HepG2 (cell line): Measurements from ENCODE around the gene SPAG6. TPM values are rescaled to one million over a fixed set of nuclear protein-coding genes. Genes with fewer than 3 reads are reported as not detected.
A peak's percentile ranks its signal among the peaks of the same experiment; 100 is the strongest.

ENCODE experiments used
- ATAC-seq: fragments of 200-7000 bp; cut with Tn5 transposase; 3 replicates; pipeline ENCODE4 v1.9.1; 2020; ENCODE audit warnings: mild to moderate bottlenecking, moderate library complexity
- BruUV-seq: library from RNA; stranded (reverse); fragments of 400-500 nt; replicated peaks from 2 replicates; lab custom pipeline; 2021; lab: Mats Ljungman, UMichigan
- CTCF ChIA-PET: fragments of 300-600 bp; formaldehyde crosslinking; extraction: SDS; loops from one replicate; lab custom pipeline; 2021; ENCODE audit warnings: low total read pairs, inconsistent platforms, low intra/inter-chr PET ratio; lab: Yijun Ruan, JAX
- POLR2A ChIA-PET: fragments of 350-600 bp; sonication (Branson Sonifier 250); formaldehyde crosslinking; loops from one replicate; lab custom pipeline; 2020; ENCODE audit warnings: antibody characterized with exemption, inconsistent platforms; lab: Yijun Ruan, JAX
- DNase-seq: peaks from one replicate; pipeline ENCODE4 v3.0.0-alpha.2; 2015; ENCODE audit warnings: low spot score
- FAIRE-seq: peaks from 3 replicates; lab custom pipeline; 2011; peaks lifted over from hg19 to GRCh38; lab: Jason Lieb, UNC
- H2AFZ ChIP-seq: one replicate; pipeline ENCODE4 v1.6.1; 2011; ENCODE audit warnings: low read length, inconsistent platforms
- H3K27ac ChIP-seq: fragments of 300-600 bp; 3 replicates; pipeline ENCODE4 v1.8.0; 2011; ENCODE audit warnings: mixed run types, mild to moderate bottlenecking, mixed read lengths, low read length, inconsistent platforms; ENCODE audit not compliant: insufficient read depth; ENCODE audit errors: extremely low read length
- H3K27me3 ChIP-seq, 2 experiments: fragments of 200-600 bp in 1 of 2; 2 replicates in 1 of 2; 3 replicates in 1 of 2; pipeline versions ENCODE4 v1.6.0 to v1.8.0; 2011; ENCODE audit warnings: low read length in 2 of 2, mild to moderate bottlenecking in 2 of 2, moderate library complexity in 2 of 2, inconsistent platforms in 1 of 2; ENCODE audit not compliant: insufficient read depth in 2 of 2, control insufficient read depth in 1 of 2
- H3K36me3 ChIP-seq, 2 experiments: fragments of 200-600 bp in 1 of 2; replicated peaks in 1 of 2; 2 replicates in 1 of 2; 3 replicates in 1 of 2; pipeline versions ENCODE4 v1.5.1 to v1.8.0; 2011; ENCODE audit warnings: low read length in 2 of 2, inconsistent platforms in 1 of 2; ENCODE audit not compliant: insufficient read depth in 2 of 2, control insufficient read depth in 1 of 2
- H3K4me1 ChIP-seq: 2 replicates; pipeline ENCODE4 v1.5.1; 2012; ENCODE audit warnings: low read length, inconsistent platforms; ENCODE audit not compliant: insufficient read depth
- H3K4me2 ChIP-seq: 2 replicates; pipeline ENCODE4 v1.6.0; 2011; ENCODE audit warnings: low read depth, low read length, inconsistent platforms
- H3K4me3 ChIP-seq, 3 experiments: fragments of 200-600 bp in 1 of 3; sonication (generic), shearing (Covaris generic) in 1 of 3; replicated peaks in 1 of 3; 2 replicates each; pipeline ENCODE4 v1.5.1; 2011 to 2016; ENCODE audit warnings: low read length in 3 of 3, inconsistent platforms in 2 of 3, low read depth in 2 of 3, mild to moderate bottlenecking in 2 of 3, control low read depth in 1 of 3, mixed read lengths in 1 of 3; ENCODE audit not compliant: insufficient read depth in 1 of 3
- H3K79me2 ChIP-seq: one replicate; pipeline ENCODE4 v1.6.1; 2011; ENCODE audit warnings: low read length, inconsistent platforms; ENCODE audit not compliant: insufficient read depth
- H3K9ac ChIP-seq: 2 replicates; pipeline ENCODE4 v1.6.0; 2011; ENCODE audit warnings: mild to moderate bottlenecking, low read depth, low read length, inconsistent platforms; ENCODE audit not compliant: insufficient read depth
- H3K9me3 ChIP-seq: 2 replicates; pipeline ENCODE4 v1.5.1; 2012; ENCODE audit warnings: mild to moderate bottlenecking, low read length
- H4K20me1 ChIP-seq: 2 replicates; pipeline ENCODE4 v1.6.0; 2011; ENCODE audit warnings: inconsistent platforms, mild to moderate bottlenecking, low read length, moderate library complexity; ENCODE audit not compliant: insufficient read depth
- KDM2A ChIP-seq: sonication (generic); formaldehyde crosslinking; IDR thresholded peaks from 2 replicates; pipeline ENCODE4 v1.4.0; 2020; ENCODE audit warnings: low read depth, missing genetic modification reagents, borderline replicate concordance
- NFE2L2 ChIP-seq: fragments of 150-350 bp; IDR thresholded peaks from 2 replicates; pipeline ENCODE4 v1.6.1; 2014; ENCODE audit warnings: low read length
- RAD51 ChIP-seq: fragments of 450-650 bp; IDR thresholded peaks from 2 replicates; pipeline ENCODE4 v1.6.1; 2016; ENCODE audit warnings: borderline replicate concordance
- XRCC5 ChIP-seq: fragments of 200-400 bp; formaldehyde crosslinking; optimal IDR thresholded peaks from 2 replicates; pipeline ENCODE3; 2017; ENCODE audit warnings: mild to moderate bottlenecking, low read length
- ZBTB38 ChIP-seq: sonication (generic); formaldehyde crosslinking; IDR thresholded peaks from 2 replicates; pipeline ENCODE4 v1.5.1; 2020; ENCODE audit warnings: mild to moderate bottlenecking, missing genetic modification reagents
- ZNF10 ChIP-seq: sonication (generic); formaldehyde crosslinking; IDR thresholded peaks from 2 replicates; pipeline ENCODE4 v1.4.0; 2020; ENCODE audit warnings: mild to moderate bottlenecking, low read depth, missing genetic modification reagents, borderline replicate concordance
- ZNF235 ChIP-seq: sonication (generic); formaldehyde crosslinking; IDR thresholded peaks from 2 replicates; pipeline ENCODE4 v1.8.1; 2023; ENCODE audit warnings: mild to moderate bottlenecking, missing genetic modification reagents, borderline replicate concordance
- ZNF256 ChIP-seq: sonication (generic); formaldehyde crosslinking; conservative IDR thresholded peaks from 2 replicates; pipeline ENCODE4 v1.4.0; 2020; ENCODE audit warnings: missing genetic modification reagents
- ZNF350 ChIP-seq: sonication (generic); formaldehyde crosslinking; IDR thresholded peaks from 2 replicates; pipeline ENCODE4 v1.4.0; 2020; ENCODE audit warnings: mild to moderate bottlenecking, low read depth, missing genetic modification reagents, borderline replicate concordance
- ZSCAN25 ChIP-seq: sonication (generic); formaldehyde crosslinking; IDR thresholded peaks from 2 replicates; pipeline ENCODE4 v1.8.0; 2022; ENCODE audit warnings: mild to moderate bottlenecking, missing genetic modification reagents
- WGBS: methylation state at CpG from one replicate; pipeline ENCODE4 v1.1.6; 2017; ENCODE audit warnings: low lambda C conversion rate; 5-methylcytosine and 5-hydroxymethylcytosine counted together
- in situ Hi-C: cut with HindIII; loops from 2 replicates; pipeline ENCODE4 v1.10.0; 2017; ENCODE audit warnings: low pct_unique_long_range_greater_than_20kb; ENCODE audit not compliant: extremely low pct_ligation_motif_present
- intact Hi-C: fragments of 100-400 bp; cut with micrococcal nuclease; formaldehyde crosslinking; loops from one replicate; pipeline ENCODE4 v1.10.0; 2022; ENCODE audit not compliant: unreplicated experiment
- polyA plus RNA-seq, 8 experiments: library from polyadenylated mRNA; depleted of rRNA in 3 of 8; stranded (reverse) in 7 of 8; unstranded in 1 of 8; fragments of >200 nt; fragmentation: Illumina TruSeq in 4 of 8; extraction: Trizol in 4 of 8; gene quantifications; 2 replicates each; pipeline versions ENCODE4 v1.2.1 to v1.2.3, GENCODE V29; 2011 to 2016; ENCODE audit warnings: low read depth in 4 of 8, missing spikeins in 1 of 8, mixed read lengths in 1 of 8; ENCODE audit not compliant: insufficient read depth in 1 of 8
- total RNA-seq, 5 experiments: library from RNA; depleted of rRNA; stranded (reverse); fragments of >200 nt; fragmentation: Illumina TruSeq; extraction: Trizol; gene quantifications; 2 replicates each; pipeline ENCODE4 v1.2.3, GENCODE V29; 2016; ENCODE audit warnings: low read depth in 1 of 5
- TF ChIP-seq, protein P1 (sequence below): IDR thresholded peaks from 2 replicates; pipeline ENCODE4 v1.6.1; 2016; ENCODE audit warnings: low read depth, borderline replicate concordance
- TF ChIP-seq, protein P2 (sequence below): sonication (generic); formaldehyde crosslinking; IDR thresholded peaks from 2 replicates; pipeline ENCODE4 v1.5.0; 2020; ENCODE audit warnings: mild to moderate bottlenecking, missing genetic modification reagents

Gene SPAG6
- total and polyA plus RNA-seq, 2 of the 13 experiments (the other 11 are each of a cell fraction or from before 2014, with no cell fraction given), result not detected

DNA sequence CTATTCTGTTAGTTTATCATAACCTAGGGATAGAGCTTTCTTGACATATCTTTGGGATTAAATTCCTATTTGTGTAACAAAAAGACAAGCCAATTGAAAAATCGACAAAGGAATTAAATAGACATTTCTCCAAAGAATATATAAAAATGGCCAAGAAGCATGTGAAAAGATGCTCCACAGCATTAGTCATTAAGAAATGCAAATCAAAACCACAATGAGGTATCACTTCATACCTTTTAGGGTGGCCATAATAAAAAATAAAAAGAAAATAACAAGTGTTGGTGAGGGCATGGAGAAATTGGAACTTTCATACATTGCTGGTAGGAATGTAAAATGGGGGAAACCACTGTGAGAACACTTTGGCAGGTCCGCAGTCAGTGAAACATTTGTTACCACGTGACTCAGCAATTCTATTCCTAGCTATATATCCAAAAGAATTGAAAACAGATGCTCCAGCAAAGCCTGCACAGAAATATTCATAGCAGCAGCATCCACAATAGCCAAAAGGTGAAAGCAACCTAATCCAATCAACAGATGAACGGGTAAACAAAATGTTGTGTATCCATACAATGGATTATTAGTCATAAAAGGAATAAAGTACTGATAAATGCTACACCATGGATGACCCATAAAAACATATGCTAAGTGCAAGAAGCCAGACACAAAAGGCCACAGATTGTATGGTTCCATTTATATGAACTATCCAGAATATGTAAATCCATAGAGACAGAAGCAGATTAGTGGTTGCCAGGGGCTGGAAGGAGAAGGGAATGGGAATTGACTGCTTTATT lies 20.5 kb downstream of the SPAG6 start:
- no TSS peak for BruUV-seq
- CTCF ChIA-PET, result no interaction called here
- no peak for ATAC-seq
- no peaks in the 10 kb centered on the region for H3K9me3 ChIP-seq
- no peaks in the 10 kb centered on the region for H3K36me3 ChIP-seq
- no peak for FAIRE-seq
- H4K20me1 ChIP-seq, result no peaks in the 10 kb centered on the region
- no peak overlapping the region for H3K27ac ChIP-seq
- H3K4me3 ChIP-seq, result no peak overlapping the region
- 10% methylated on average over 4 of the region's 4 CpGs for whole genome bisulfite sequencing
- no peaks in the 10 kb centered on the region for H3K27me3 ChIP-seq
- in situ Hi-C loops, result no loop called here
- intact Hi-C loops, result no loop called here
- H3K4me2 ChIP-seq, result no peak overlapping the region
- no peak overlapping the region for H3K9ac ChIP-seq
- H2AFZ ChIP-seq, result no peak overlapping the region
- POLR2A ChIA-PET, result no interaction called here
- H3K79me2 ChIP-seq, result no peaks in the 10 kb centered on the region
- TF ChIP-seq, protein P1, sequence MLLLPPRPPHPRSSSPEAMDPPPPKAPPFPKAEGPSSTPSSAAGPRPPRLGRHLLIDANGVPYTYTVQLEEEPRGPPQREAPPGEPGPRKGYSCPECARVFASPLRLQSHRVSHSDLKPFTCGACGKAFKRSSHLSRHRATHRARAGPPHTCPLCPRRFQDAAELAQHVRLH, result no peak
- TF ChIP-seq RAD51, result peak; percentile 40; the same call in 1 of the 2 replicates
- peak; percentile 57; the same call in 1 of the 2 replicates for TF ChIP-seq NFE2L2
- no peak for DNase-seq
- no peaks in the 10 kb centered on the region for H3K4me1 ChIP-seq

DNA sequence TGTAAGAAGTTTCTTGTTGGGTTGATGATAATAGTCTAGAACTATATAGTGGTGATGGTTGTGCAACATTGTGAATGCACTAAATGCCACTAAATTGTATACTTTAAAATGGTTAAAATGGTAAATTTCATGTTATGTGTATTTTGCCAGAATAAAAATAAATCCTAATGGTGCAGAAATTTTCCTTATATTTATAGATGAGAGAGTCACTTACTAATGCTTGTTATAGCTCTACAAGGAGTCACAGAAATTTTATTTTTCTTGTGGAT lies 21.1 kb downstream of the SPAG6 start:
- Histone ChIP-seq H3K9ac (no peak overlapping the region), H3K27me3 (no peaks in the 10 kb centered on the region), H3K9me3 (no peaks in the 10 kb centered on the region), H3K4me2 (no peak overlapping the region), H3K79me2 (no peaks in the 10 kb centered on the region), H2AFZ (no peak overlapping the region), H3K4me3 (no peak overlapping the region), H3K4me1 (no peaks in the 10 kb centered on the region), H4K20me1 (no peaks in the 10 kb centered on the region), H3K27ac (no peak overlapping the region), H3K36me3 (no peaks in the 10 kb centered on the region)
- DNase-seq, result no peak
- POLR2A ChIA-PET, result no interaction called here
- no peak for ATAC-seq
- no TSS peak for BruUV-seq
- TF ChIP-seq XRCC5, result no peak
- no peak for TF ChIP-seq ZSCAN25
- no peak for TF ChIP-seq ZNF235
- no peak for TF ChIP-seq ZNF350 (CRISPR knock-in tag)
- TF ChIP-seq ZBTB38 (CRISPR knock-in tag), result no peak
- no peak for TF ChIP-seq ZNF10 (CRISPR knock-in tag)
- no peak for TF ChIP-seq KDM2A (CRISPR knock-in tag)
- TF ChIP-seq, protein P2, sequence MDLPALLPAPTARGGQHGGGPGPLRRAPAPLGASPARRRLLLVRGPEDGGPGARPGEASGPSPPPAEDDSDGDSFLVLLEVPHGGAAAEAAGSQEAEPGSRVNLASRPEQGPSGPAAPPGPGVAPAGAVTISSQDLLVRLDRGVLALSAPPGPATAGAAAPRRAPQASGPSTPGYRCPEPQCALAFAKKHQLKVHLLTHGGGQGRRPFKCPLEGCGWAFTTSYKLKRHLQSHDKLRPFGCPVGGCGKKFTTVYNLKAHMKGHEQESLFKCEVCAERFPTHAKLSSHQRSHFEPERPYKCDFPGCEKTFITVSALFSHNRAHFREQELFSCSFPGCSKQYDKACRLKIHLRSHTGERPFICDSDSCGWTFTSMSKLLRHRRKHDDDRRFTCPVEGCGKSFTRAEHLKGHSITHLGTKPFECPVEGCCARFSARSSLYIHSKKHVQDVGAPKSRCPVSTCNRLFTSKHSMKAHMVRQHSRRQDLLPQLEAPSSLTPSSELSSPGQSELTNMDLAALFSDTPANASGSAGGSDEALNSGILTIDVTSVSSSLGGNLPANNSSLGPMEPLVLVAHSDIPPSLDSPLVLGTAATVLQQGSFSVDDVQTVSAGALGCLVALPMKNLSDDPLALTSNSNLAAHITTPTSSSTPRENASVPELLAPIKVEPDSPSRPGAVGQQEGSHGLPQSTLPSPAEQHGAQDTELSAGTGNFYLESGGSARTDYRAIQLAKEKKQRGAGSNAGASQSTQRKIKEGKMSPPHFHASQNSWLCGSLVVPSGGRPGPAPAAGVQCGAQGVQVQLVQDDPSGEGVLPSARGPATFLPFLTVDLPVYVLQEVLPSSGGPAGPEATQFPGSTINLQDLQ (CRISPR knock-in tag), result no peak
- TF ChIP-seq ZNF256 (CRISPR knock-in tag), result no peak
- intact Hi-C loops (no loop called here), in situ Hi-C loops (no loop called here)
- no peak for FAIRE-seq
- CTCF ChIA-PET, result no interaction called here
